ENCODE measurements around the gene MAP6. TPM values are rescaled to one million over a fixed set of nuclear protein-coding genes. Genes with fewer than 3 reads are reported as not detected.

MAP6 gene
- total and polyA plus RNA-seq, 10 of the 15 experiments (the other 5 are each of a cell fraction or from before 2014, with no cell fraction given): 0.06 to 0.19 (median 0.11) TPM; not detected in 5

DNA sequence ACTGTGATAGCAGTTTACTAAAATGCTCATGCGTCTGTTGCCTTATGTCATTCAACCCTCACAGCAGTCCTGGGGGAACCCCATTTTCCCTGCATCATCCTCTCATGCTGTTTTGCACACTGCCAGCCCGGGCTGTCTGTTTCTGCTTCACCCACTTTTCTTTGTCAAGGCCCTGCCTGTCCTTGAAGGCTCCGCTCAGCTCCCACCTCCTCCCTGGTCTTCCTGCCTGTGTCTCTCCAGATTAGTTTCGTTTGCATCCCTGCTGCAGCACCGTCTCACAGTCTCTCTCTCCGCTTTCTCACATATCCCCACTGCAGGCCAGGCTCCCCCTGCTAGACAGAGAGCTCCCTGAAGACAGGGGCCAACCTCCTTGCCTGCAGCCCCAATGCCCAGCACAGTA is 76.9 kb downstream of the MAP6 start:
- Histone ChIP-seq H3K27me3 (replicated peaks in 1 of 2; ENCODE audit: control insufficient read depth in 2 of 2, insufficient read depth in 2 of 2, low read length in 1 of 2) (no peaks in the 10 kb centered on the region; a peak in 2 of 4 replicates), H3K4me2 (ENCODE audit: control insufficient read depth, insufficient read depth) (no peak overlapping the region), H3K9me3 (replicated peaks; ENCODE audit: control insufficient read depth, insufficient read depth, low read length) (no peaks in the 10 kb centered on the region), H3K79me2 (ENCODE audit: control insufficient read depth, insufficient read depth, low read length) (no peaks in the 10 kb centered on the region), H3K36me3 (ENCODE audit: control insufficient read depth in 2 of 2, insufficient read depth in 2 of 2, low read length in 1 of 2) (no peaks in the 10 kb centered on the region), H3K4me1 (ENCODE audit: control insufficient read depth, insufficient read depth, low read length) (peaks cover 8% of the 10 kb centered on the region), H2AFZ (ENCODE audit: control insufficient read depth, low read depth, low read length) (no peak overlapping the region), H3K9ac (ENCODE audit: control insufficient read depth, insufficient read depth, low read length) (no peak overlapping the region), H3K4me3 (no peak overlapping the region), H4K20me1 (ENCODE audit: control insufficient read depth, insufficient read depth) (no peaks in the 10 kb centered on the region), H3K27ac (ENCODE audit: control insufficient read depth, insufficient read depth) (no peak overlapping the region)
- 41% methylated on average over 6 of the region's 6 CpGs for WGBS (ENCODE audit: insufficient coverage, insufficient replicate concordance, low lambda C conversion rate, missing lambda C conversion rate)
- TF ChIP-seq RAD51 (IDR thresholded peaks at IDR 0.05) (no peak), GABPA (IDR thresholded peaks at IDR 0.05; ENCODE audit: low read depth) (no peak), PRDM15 (CRISPR knock-in tag; IDR thresholded peaks at IDR 0.05) (no peak), NR2F1 (conservative IDR thresholded peaks at IDR 0.05) (no peak), POLR2AphosphoS5 (IDR thresholded peaks at IDR 0.05; ENCODE audit: low read length) (no peak), MLLT1 (IDR thresholded peaks at IDR 0.05) (no peak), KDM1A (IDR thresholded peaks at IDR 0.05; ENCODE audit: borderline replicate concordance) (no peak), POLR2AphosphoS2 (IDR thresholded peaks at IDR 0.05; ENCODE audit: low read depth, low read length) (no peak), YBX1 (IDR thresholded peaks at IDR 0.05) (no peak), HSF1 (IDR thresholded peaks at IDR 0.05; ENCODE audit: low read depth, low read length) (no peak)
- TF ChIP-seq, protein P1, sequence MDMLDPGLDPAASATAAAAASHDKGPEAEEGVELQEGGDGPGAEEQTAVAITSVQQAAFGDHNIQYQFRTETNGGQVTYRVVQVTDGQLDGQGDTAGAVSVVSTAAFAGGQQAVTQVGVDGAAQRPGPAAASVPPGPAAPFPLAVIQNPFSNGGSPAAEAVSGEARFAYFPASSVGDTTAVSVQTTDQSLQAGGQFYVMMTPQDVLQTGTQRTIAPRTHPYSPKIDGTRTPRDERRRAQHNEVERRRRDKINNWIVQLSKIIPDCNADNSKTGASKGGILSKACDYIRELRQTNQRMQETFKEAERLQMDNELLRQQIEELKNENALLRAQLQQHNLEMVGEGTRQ (IDR thresholded peaks at IDR 0.05; ENCODE audit: borderline replicate concordance, low read depth, low read length): no peak
- DNase-seq (ENCODE audit: low read depth, low spot score) (no peak), FAIRE-seq (no peak), ATAC-seq (no peak)
- POLR2A ChIA-PET: no interaction called here
- RAD21 ChIA-PET (ENCODE audit: unreplicated experiment): no interaction called here
- no TSS peak for BruUV-seq (replicated peaks)
- intact Hi-C loops (cut with micrococcal nuclease; ENCODE audit: unreplicated experiment) (loop anchor here (10.0 kb wide), 1 partner anchor 173 kb away; the partner anchor contains the start of gene DGAT2), in situ Hi-C loops (cut with MboI) (no loop called here)
- CTCF ChIA-PET: interaction anchor here (0.9 to 1.0 kb wide), 2 partner anchors 9 to 560 kb away, joined by 3 read pairs; no protein-coding TSS in a partner anchor
- SMC1A ChIA-PET (ENCODE audit: uncharacterized antibody, unreplicated experiment): interaction anchor here (0.6 to 1.1 kb wide), 3 partner anchors 85 to 1876 kb away, joined by 3 read pairs; no protein-coding TSS in a partner anchor

Measured in GM12878 (cell line).